Gastroesophageal sphincter (tissue), 3 donors: Measurements from ENCODE around the gene RNF4.
"Not testable (repeated sequence)": the region's sequence is repeated elsewhere in the genome, so short reads cannot be mapped to it uniquely, and the experiment has no call there.

Experiments used
- POLR2AphosphoS5 ChIP-seq: sonication (generic); formaldehyde crosslinking; IDR thresholded peaks from one replicate; pipeline ENCODE4 v1.6.1; 2017; ENCODE audit warnings: antibody characterized with exemption
- TF ChIP-seq, protein P1 (sequence below), 4 experiments: fragments of 200-600 bp in 2 of 4; fragments of 450-650 bp in 2 of 4; sonication (generic) in 1 of 4; IDR thresholded peaks; one replicate each; pipeline ENCODE4 v1.5.1; 2017 to 2019; ENCODE audit warnings: antibody characterized with exemption in 4 of 4, mild to moderate bottlenecking in 2 of 4, moderate library complexity in 2 of 4

DNA sequence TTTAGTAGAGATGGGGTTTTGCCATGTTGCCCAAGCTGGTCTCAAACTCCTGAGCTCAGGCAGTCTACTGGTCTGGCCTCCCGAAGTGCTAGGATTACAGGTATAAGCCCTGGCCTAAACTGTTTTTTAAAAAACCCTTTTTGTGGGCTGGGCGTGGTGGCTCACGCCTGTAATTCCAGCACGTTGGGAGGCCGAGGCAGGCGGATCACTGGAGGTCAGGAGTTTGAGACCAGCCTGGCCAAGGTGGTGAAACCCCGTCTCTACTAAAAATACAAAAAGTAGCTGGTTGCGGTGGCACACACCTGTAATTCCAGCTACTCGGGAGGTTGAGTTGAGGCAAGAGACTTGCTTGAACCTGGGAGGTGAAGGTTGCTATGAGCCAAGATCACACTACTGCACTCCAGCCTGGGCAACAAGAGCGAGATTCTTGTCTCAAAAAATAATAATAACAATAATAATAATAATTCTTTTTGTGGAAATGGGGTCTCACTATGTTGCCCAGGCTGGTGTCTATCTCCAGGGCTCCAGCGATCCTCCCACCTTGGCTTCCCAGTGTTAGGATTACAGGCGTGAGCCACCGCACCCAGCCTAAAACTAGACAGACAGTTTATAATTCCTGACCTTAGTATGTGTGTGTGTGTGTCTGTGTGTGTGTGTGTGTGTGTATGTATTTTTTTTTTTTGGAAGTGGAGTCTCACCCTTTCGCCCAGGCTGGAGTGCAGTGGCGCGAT lies 78.2 kb downstream of the RNF4 start:
- TF ChIP-seq, protein P1, sequence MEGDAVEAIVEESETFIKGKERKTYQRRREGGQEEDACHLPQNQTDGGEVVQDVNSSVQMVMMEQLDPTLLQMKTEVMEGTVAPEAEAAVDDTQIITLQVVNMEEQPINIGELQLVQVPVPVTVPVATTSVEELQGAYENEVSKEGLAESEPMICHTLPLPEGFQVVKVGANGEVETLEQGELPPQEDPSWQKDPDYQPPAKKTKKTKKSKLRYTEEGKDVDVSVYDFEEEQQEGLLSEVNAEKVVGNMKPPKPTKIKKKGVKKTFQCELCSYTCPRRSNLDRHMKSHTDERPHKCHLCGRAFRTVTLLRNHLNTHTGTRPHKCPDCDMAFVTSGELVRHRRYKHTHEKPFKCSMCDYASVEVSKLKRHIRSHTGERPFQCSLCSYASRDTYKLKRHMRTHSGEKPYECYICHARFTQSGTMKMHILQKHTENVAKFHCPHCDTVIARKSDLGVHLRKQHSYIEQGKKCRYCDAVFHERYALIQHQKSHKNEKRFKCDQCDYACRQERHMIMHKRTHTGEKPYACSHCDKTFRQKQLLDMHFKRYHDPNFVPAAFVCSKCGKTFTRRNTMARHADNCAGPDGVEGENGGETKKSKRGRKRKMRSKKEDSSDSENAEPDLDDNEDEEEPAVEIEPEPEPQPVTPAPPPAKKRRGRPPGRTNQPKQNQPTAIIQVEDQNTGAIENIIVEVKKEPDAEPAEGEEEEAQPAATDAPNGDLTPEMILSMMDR (IDR thresholded peaks at IDR 0.05): not testable (repeated sequence)
- TF ChIP-seq POLR2AphosphoS5: not testable (repeated sequence)
